Measurements from ENCODE around the gene HIPK1. TPM values are rescaled to one million over a fixed set of nuclear protein-coding genes. Genes with fewer than 3 reads are reported as not detected.

HIPK1 gene
- total and polyA plus RNA-seq, 2 of the 13 experiments (the other 11 are each of a cell fraction or from before 2014, with no cell fraction given): 20.8 to 33.4 TPM

DNA sequence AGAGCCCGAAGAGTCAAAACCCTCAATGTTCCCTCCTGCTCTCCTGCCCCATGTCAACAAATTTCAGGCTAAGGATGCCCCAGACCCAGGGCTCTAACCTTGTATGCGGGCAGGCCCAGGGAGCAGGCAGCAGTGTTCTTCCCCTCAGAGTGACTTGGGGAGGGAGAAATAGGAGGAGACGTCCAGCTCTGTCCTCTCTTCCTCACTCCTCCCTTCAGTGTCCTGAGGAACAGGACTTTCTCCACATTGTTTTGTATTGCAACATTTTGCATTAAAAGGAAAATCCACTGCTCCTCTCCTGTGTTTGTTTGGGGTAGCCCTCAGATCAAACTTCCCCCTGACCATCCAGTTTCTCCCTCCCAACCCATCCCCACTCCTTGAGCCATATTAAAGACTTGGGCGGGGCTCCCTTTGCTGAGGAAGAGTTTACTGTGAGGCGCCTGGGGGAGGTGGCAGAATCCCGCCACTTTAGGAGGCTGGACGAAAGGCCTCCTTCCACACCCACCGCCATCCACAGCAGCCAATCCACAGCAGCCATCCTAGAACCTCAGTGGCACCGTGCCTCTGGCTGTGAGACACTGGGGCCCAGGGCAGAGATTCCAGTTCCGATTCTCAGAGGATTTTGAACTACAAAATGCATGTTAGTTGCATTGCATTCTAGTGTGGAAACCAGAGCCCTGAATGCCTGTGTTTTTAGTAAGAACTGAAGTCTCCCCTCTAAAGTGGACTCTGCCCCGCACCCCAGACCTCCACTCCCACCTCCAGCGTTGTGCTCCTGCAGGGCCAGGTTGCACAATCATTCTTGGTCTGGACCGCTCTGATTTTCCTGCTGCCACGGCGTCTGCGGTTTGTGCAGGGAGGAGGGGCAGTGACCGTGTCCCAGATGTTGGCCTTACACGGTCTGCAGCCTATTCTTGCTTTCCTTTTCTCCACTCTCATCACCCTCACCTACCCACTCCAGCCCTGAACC, 53.1 kb downstream of the HIPK1 start (continued):
- TF ChIP-seq, protein P1, sequence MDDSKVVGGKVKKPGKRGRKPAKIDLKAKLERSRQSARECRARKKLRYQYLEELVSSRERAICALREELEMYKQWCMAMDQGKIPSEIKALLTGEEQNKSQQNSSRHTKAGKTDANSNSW (CRISPR knock-in tag; IDR thresholded peaks at IDR 0.05; ENCODE audit: borderline replicate concordance): no peak
- TF ChIP-seq ZBTB1 (CRISPR knock-in tag; IDR thresholded peaks at IDR 0.05; ENCODE audit: borderline replicate concordance) (no peak), SRSF4 (IDR thresholded peaks at IDR 0.05; ENCODE audit: low read depth, low read length, poor library complexity, severe bottlenecking) (no peak), JUNB (CRISPR knock-in tag; IDR thresholded peaks at IDR 0.05; ENCODE audit: borderline replicate concordance) (no peak), ZBTB21 (CRISPR knock-in tag; IDR thresholded peaks at IDR 0.05) (no peak), KLF15 (CRISPR knock-in tag; IDR thresholded peaks at IDR 0.05; ENCODE audit: borderline replicate concordance) (no peak), ZNF34 (CRISPR knock-in tag; IDR thresholded peaks at IDR 0.05; ENCODE audit: borderline replicate concordance) (no peak), KLF12 (CRISPR knock-in tag; IDR thresholded peaks at IDR 0.05; ENCODE audit: borderline replicate concordance) (no peak), NCOR1 (IDR thresholded peaks at IDR 0.05; ENCODE audit: borderline replicate concordance, low read length) (no peak), ZNF720 (CRISPR knock-in tag; IDR thresholded peaks at IDR 0.05) (no peak), ZNF432 (CRISPR knock-in tag; IDR thresholded peaks at IDR 0.05; ENCODE audit: borderline replicate concordance) (no peak), RORA (CRISPR knock-in tag; IDR thresholded peaks at IDR 0.05) (no peak), EHMT2 (IDR thresholded peaks at IDR 0.05; ENCODE audit: borderline replicate concordance, low read depth, low read length) (no peak), MATR3 (CRISPR knock-in tag; IDR thresholded peaks at IDR 0.05) (no peak), PHF21A (CRISPR knock-in tag; IDR thresholded peaks at IDR 0.05) (peak; percentile 74; the same call in 1 of the 2 replicates), NFYC (CRISPR knock-in tag; IDR thresholded peaks at IDR 0.05) (no peak), BORCS8-MEF2B (CRISPR knock-in tag; IDR thresholded peaks at IDR 0.05) (no peak)
- TF ChIP-seq, protein P2, sequence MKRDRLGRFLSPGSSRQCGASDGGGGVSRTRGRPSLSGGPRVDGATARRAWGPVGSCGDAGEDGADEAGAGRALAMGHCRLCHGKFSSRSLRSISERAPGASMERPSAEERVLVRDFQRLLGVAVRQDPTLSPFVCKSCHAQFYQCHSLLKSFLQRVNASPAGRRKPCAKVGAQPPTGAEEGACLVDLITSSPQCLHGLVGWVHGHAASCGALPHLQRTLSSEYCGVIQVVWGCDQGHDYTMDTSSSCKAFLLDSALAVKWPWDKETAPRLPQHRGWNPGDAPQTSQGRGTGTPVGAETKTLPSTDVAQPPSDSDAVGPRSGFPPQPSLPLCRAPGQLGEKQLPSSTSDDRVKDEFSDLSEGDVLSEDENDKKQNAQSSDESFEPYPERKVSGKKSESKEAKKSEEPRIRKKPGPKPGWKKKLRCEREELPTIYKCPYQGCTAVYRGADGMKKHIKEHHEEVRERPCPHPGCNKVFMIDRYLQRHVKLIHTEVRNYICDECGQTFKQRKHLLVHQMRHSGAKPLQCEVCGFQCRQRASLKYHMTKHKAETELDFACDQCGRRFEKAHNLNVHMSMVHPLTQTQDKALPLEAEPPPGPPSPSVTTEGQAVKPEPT (CRISPR knock-in tag; IDR thresholded peaks at IDR 0.05; ENCODE audit: low read depth): no peak
- TF ChIP-seq, protein P3, sequence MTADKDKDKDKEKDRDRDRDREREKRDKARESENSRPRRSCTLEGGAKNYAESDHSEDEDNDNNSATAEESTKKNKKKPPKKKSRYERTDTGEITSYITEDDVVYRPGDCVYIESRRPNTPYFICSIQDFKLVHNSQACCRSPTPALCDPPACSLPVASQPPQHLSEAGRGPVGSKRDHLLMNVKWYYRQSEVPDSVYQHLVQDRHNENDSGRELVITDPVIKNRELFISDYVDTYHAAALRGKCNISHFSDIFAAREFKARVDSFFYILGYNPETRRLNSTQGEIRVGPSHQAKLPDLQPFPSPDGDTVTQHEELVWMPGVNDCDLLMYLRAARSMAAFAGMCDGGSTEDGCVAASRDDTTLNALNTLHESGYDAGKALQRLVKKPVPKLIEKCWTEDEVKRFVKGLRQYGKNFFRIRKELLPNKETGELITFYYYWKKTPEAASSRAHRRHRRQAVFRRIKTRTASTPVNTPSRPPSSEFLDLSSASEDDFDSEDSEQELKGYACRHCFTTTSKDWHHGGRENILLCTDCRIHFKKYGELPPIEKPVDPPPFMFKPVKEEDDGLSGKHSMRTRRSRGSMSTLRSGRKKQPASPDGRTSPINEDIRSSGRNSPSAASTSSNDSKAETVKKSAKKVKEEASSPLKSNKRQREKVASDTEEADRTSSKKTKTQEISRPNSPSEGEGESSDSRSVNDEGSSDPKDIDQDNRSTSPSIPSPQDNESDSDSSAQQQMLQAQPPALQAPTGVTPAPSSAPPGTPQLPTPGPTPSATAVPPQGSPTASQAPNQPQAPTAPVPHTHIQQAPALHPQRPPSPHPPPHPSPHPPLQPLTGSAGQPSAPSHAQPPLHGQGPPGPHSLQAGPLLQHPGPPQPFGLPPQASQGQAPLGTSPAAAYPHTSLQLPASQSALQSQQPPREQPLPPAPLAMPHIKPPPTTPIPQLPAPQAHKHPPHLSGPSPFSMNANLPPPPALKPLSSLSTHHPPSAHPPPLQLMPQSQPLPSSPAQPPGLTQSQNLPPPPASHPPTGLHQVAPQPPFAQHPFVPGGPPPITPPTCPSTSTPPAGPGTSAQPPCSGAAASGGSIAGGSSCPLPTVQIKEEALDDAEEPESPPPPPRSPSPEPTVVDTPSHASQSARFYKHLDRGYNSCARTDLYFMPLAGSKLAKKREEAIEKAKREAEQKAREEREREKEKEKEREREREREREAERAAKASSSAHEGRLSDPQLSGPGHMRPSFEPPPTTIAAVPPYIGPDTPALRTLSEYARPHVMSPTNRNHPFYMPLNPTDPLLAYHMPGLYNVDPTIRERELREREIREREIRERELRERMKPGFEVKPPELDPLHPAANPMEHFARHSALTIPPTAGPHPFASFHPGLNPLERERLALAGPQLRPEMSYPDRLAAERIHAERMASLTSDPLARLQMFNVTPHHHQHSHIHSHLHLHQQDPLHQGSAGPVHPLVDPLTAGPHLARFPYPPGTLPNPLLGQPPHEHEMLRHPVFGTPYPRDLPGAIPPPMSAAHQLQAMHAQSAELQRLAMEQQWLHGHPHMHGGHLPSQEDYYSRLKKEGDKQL (CRISPR knock-in tag; IDR thresholded peaks at IDR 0.05; ENCODE audit: low read depth): no peak
- TF ChIP-seq, protein P4, sequence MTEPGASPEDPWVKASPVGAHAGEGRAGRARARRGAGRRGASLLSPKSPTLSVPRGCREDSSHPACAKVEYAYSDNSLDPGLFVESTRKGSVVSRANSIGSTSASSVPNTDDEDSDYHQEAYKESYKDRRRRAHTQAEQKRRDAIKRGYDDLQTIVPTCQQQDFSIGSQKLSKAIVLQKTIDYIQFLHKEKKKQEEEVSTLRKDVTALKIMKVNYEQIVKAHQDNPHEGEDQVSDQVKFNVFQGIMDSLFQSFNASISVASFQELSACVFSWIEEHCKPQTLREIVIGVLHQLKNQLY (CRISPR knock-in tag; IDR thresholded peaks at IDR 0.05): 0 out of 2 replicates have a peak, but pooled peaks have one; percentile 35
